Erythroblast (primary cell): ENCODE results near the gene SWT1.

Experiments
- GATA1 ChIP-seq: IDR thresholded peaks from 2 replicates; pipeline ENCODE4 v1.6.1; 2011; ENCODE audit warnings: low read depth, mild to moderate bottlenecking, control low read depth, low read length, moderate library complexity
- POLR2A ChIP-seq: IDR thresholded peaks from 2 replicates; pipeline ENCODE4 v1.6.1; 2011; ENCODE audit warnings: mild to moderate bottlenecking, low read length

- TF ChIP-seq POLR2A: no peak
- TF ChIP-seq GATA1: no peak
Observed at GRCh38 chr1:185238447-185238846, 81.5 kb downstream of the SWT1 start.
